B cell (primary cell): ENCODE measurements around the gene THUMPD1. TPM values are rescaled to one million over a fixed set of nuclear protein-coding genes. Genes with fewer than 3 reads are reported as not detected.

Source experiments
- ATAC-seq: fragments of 200-7000 bp; cut with Tn5 transposase; one replicate; pipeline ENCODE4 v1.10.0; 2021; ENCODE audit warnings: low read depth, mild to moderate bottlenecking, moderate number of reproducible peaks, moderate library complexity
- CTCF ChIA-PET: fragments of 350-600 bp; sonication (Branson Sonifier 250); formaldehyde crosslinking; loops from one replicate; lab custom pipeline; 2021; ENCODE audit warnings: antibody characterized with exemption, inconsistent platforms; lab: Charles Lee
- POLR2A ChIA-PET: fragments of 350-600 bp; sonication (Branson Sonifier 250); formaldehyde crosslinking; loops from one replicate; lab custom pipeline; 2021; ENCODE audit warnings: antibody characterized with exemption; lab: Charles Lee
- DNase-seq: peaks from one replicate; pipeline ENCODE4 v3.0.0; 2013
- H2AFZ ChIP-seq: 2 replicates; pipeline ENCODE4 v1.6.1; 2012; ENCODE audit warnings: mild to moderate bottlenecking, low read depth, low read length; ENCODE audit not compliant: insufficient read depth, poor library complexity, severe bottlenecking
- H3K27ac ChIP-seq, 2 donors: 1 replicate in 1 of 2; 2 replicates in 1 of 2; pipeline ENCODE4 v1.5.1; 2012 to 2013; ENCODE audit warnings: low read length in 2 of 2, mild to moderate bottlenecking in 2 of 2, moderate library complexity in 1 of 2
- H3K27me3 ChIP-seq, 4 experiments: fragments of 200-600 bp in 1 of 4; sonication (generic) in 1 of 4; replicated peaks in 1 of 4; 1 replicate in 2 of 4; 2 replicates in 2 of 4; pipeline versions ENCODE4 v1.6.1 to v1.7.0; 2013 to 2016; ENCODE audit warnings: low read length in 3 of 4, mild to moderate bottlenecking in 2 of 4, mixed read lengths in 1 of 4, moderate library complexity in 1 of 4; ENCODE audit not compliant: insufficient read depth in 4 of 4, control insufficient read depth in 3 of 4; ENCODE audit errors: control extremely low read depth in 1 of 4
- H3K36me3 ChIP-seq, 2 experiments: replicated peaks in 1 of 2; 1 replicate in 1 of 2; 2 replicates in 1 of 2; pipeline versions ENCODE4 v1.6.1 to v1.7.1; 2013; ENCODE audit warnings: low read length in 1 of 2; ENCODE audit not compliant: insufficient read depth in 2 of 2, control insufficient read depth in 1 of 2; ENCODE audit errors: control extremely low read depth in 1 of 2, extremely low read depth in 1 of 2
- H3K4me1 ChIP-seq, 2 donors: fragments of 200-600 bp in 1 of 2; sonication (generic) in 1 of 2; 1 replicate in 1 of 2; 2 replicates in 1 of 2; pipeline versions ENCODE4 v1.5.1 to v1.6.1; 2013 to 2017; ENCODE audit warnings: low read length in 2 of 2; ENCODE audit not compliant: control insufficient read depth in 2 of 2, insufficient read depth in 2 of 2
- H3K4me2 ChIP-seq: replicated peaks from 2 replicates; pipeline ENCODE3; 2012; ENCODE audit warnings: mild to moderate bottlenecking, low read depth, low read length; ENCODE audit not compliant: poor library complexity, severe bottlenecking
- H3K4me3 ChIP-seq, 5 experiments: fragments of 200-600 bp in 1 of 5; sonication (generic) in 1 of 5; 1 replicate in 3 of 5; 2 replicates in 2 of 5; pipeline versions ENCODE4 v1.5.1 to v1.7.0; 2011 to 2016; ENCODE audit warnings: low read length in 4 of 5, mild to moderate bottlenecking in 4 of 5, low read depth in 2 of 5, control low read depth in 1 of 5, moderate library complexity in 1 of 5; ENCODE audit not compliant: insufficient read depth in 1 of 5; ENCODE audit errors: control extremely low read depth in 1 of 5, extremely low read depth in 1 of 5
- H3K79me2 ChIP-seq: fragments of 200-600 bp; sonication (generic); one replicate; pipeline ENCODE4 v1.6.0; 2016; ENCODE audit warnings: low read length; ENCODE audit not compliant: control insufficient read depth, insufficient read depth
- H3K9ac ChIP-seq: fragments of 200-600 bp; sonication (generic); 2 replicates; pipeline ENCODE4 v1.6.1; 2017; ENCODE audit warnings: mild to moderate bottlenecking, low read length, moderate library complexity
- H3K9me3 ChIP-seq, 3 donors: one replicate each; pipeline versions ENCODE4 v1.6.1 to v1.7.1; 2013; ENCODE audit warnings: low read length in 2 of 3; ENCODE audit not compliant: control insufficient read depth in 2 of 3, insufficient read depth in 1 of 3; ENCODE audit errors: control extremely low read depth in 1 of 3
- H4K20me1 ChIP-seq: 2 replicates; pipeline ENCODE4 v1.6.0; 2012; ENCODE audit warnings: mild to moderate bottlenecking, low read length; ENCODE audit not compliant: insufficient read depth, control insufficient read depth, poor library complexity, severe bottlenecking
- H3K27ac Mint-ChIP-seq: one replicate; pipeline ENCODE4 v1.8.0; 2021; ENCODE audit warnings: mixed read lengths
- H3K27me3 Mint-ChIP-seq: one replicate; pipeline ENCODE4 v1.8.0; 2021; ENCODE audit warnings: mixed read lengths
- H3K4me1 Mint-ChIP-seq: one replicate; pipeline ENCODE4 v1.8.0; 2021; ENCODE audit warnings: mixed read lengths
- H3K4me3 Mint-ChIP-seq: one replicate; pipeline ENCODE4 v1.8.0; 2021; ENCODE audit warnings: mixed read lengths
- H3K9me3 Mint-ChIP-seq: one replicate; pipeline ENCODE4 v1.8.0; 2022; ENCODE audit warnings: mixed read lengths; ENCODE audit not compliant: insufficient read depth
- CTCF ChIP-seq: fragments of 200-600 bp; IDR thresholded peaks from one replicate; pipeline ENCODE4 v1.8.0; 2022; ENCODE audit warnings: antibody characterized with exemption, mild to moderate bottlenecking
- EZH2 ChIP-seq: IDR thresholded peaks from 2 replicates; pipeline ENCODE4 v1.6.1; 2012; ENCODE audit warnings: borderline replicate concordance, low read depth, mild to moderate bottlenecking, moderate library complexity, low read length; ENCODE audit not compliant: insufficient read depth, poor library complexity, severe bottlenecking
- WGBS: methylation state at CpG from one replicate; pipeline ENCODE4 v1.1.5; 2013; ENCODE audit warnings: missing lambda C conversion rate; ENCODE audit not compliant: insufficient coverage; 5-methylcytosine and 5-hydroxymethylcytosine counted together
- intact Hi-C: fragments of 100-400 bp; cut with micrococcal nuclease; formaldehyde crosslinking; loops from one replicate; pipeline ENCODE4 v1.10.0; 2022
- polyA plus RNA-seq: library from polyadenylated mRNA; depleted of rRNA; stranded (reverse); fragments of >200 nt; gene quantifications from 2 replicates; pipeline ENCODE4 v1.2.3, GENCODE V29; 2012
- total RNA-seq, 2 donors: library from RNA; stranded (reverse); fragments of 120-200 nt in 1 of 2; gene quantifications; 1 replicate in 1 of 2; 2 replicates in 1 of 2; pipeline versions ENCODE4 v1.2.3 to v1.2.4, GENCODE V29; 2013 to 2022

The THUMPD1 gene
- total and polyA plus RNA-seq, 2 donors (not counting 1 experiment from before 2014, with no cell fraction given) = 52.5 to 72.6 TPM

GRCh38 chr16:20782470-20782869, 40.9 kb upstream of the THUMPD1 start:
- H4K20me1 ChIP-seq = no peaks in the 10 kb centered on the region
- H3K27ac ChIP-seq = no peak overlapping the region
- no peak overlapping the region for H2AFZ ChIP-seq
- H3K79me2 ChIP-seq = no peaks in the 10 kb centered on the region
- intact Hi-C loops = no loop called here
- POLR2A ChIA-PET = no interaction called here
- DNase-seq = no peak
- CTCF ChIA-PET = no interaction called here
- H3K27me3 ChIP-seq = no peaks in the 10 kb centered on the region
- no peaks in the 10 kb centered on the region for H3K27me3 Mint-ChIP-seq
- TF ChIP-seq EZH2 (no peak), CTCF (no peak)
- H3K36me3 ChIP-seq = peaks cover 0 to 2% of the 10 kb centered on the region in 2 experiments
- H3K9me3 Mint-ChIP-seq = no peaks in the 10 kb centered on the region
- ATAC-seq = no peak
- H3K9me3 ChIP-seq = peaks cover 0 to 5% (median 3%) of the 10 kb centered on the region in 3 donors
- no peaks in the 10 kb centered on the region for H3K4me1 Mint-ChIP-seq
- H3K27ac Mint-ChIP-seq = no peak overlapping the region
- no peaks in the 10 kb centered on the region for H3K4me1 ChIP-seq
- no peak overlapping the region for H3K4me2 ChIP-seq
- H3K4me3 ChIP-seq = no peak overlapping the region
- 50% methylated on average over 1 of the region's 2 CpGs for WGBS
- H3K9ac ChIP-seq = no peak overlapping the region
- H3K4me3 Mint-ChIP-seq = no peak overlapping the region

GRCh38 chr16:20781697-20782096, 40.1 kb upstream of the THUMPD1 start:
- CTCF ChIA-PET = no interaction called here
- peaks cover 0 to 5% (median 3%) of the 10 kb centered on the region in 3 donors for H3K9me3 ChIP-seq
- no peak overlapping the region for H3K27ac ChIP-seq
- Mint-ChIP-seq H3K27me3 (no peaks in the 10 kb centered on the region), H3K4me1 (no peaks in the 10 kb centered on the region), H3K9me3 (no peaks in the 10 kb centered on the region), H3K4me3 (no peak overlapping the region), H3K27ac (no peak overlapping the region)
- H3K4me1 ChIP-seq = no peaks in the 10 kb centered on the region
- no peak for ATAC-seq
- no peak overlapping the region for H3K4me2 ChIP-seq
- no peak overlapping the region for H3K4me3 ChIP-seq
- H3K27me3 ChIP-seq = no peaks in the 10 kb centered on the region
- no peak for TF ChIP-seq CTCF
- no peak for TF ChIP-seq EZH2
- POLR2A ChIA-PET = interaction anchor here (0.6 kb wide), 1 partner anchor 176 kb away, joined by 12 read pairs; no protein-coding TSS in a partner anchor
- DNase-seq = no peak
- no peaks in the 10 kb centered on the region for H4K20me1 ChIP-seq
- H3K9ac ChIP-seq = no peak overlapping the region
- H3K36me3 ChIP-seq = peaks cover 0 to 2% of the 10 kb centered on the region in 2 experiments
- H2AFZ ChIP-seq = no peak overlapping the region
- intact Hi-C loops = no loop called here
- H3K79me2 ChIP-seq = no peaks in the 10 kb centered on the region
- no CpG with 5 or more reads among the region's 1 CpG for WGBS
